Amniotic stem cell (primary cell): ENCODE measurements around the gene ZFYVE1.
"Not testable (repeated sequence)": the region's sequence is repeated elsewhere in the genome, so short reads cannot be mapped to it uniquely, and the experiment has no call there.

ENCODE experiments used
- DNase-seq: peaks from one replicate; lab custom pipeline; 2025; lab: John Stamatoyannopoulos, UW

Gene ZFYVE1

GRCh38 chr14:73026845-73027542 is at the start of gene ZFYVE1:
ZFYVE1 (minus strand) TSS chr14:73027106; CDS start chr14:73024508, 2,598 bp downstream.
- peak; percentile 97 for DNase-seq

- no peak for DNase-seq
Observed at GRCh38 chr14:73069585-73069984, 42.7 kb upstream of the ZFYVE1 start.

- no peak for DNase-seq
Observed at GRCh38 chr14:73058922-73059673, 32.2 kb upstream of the ZFYVE1 start.

DNA sequence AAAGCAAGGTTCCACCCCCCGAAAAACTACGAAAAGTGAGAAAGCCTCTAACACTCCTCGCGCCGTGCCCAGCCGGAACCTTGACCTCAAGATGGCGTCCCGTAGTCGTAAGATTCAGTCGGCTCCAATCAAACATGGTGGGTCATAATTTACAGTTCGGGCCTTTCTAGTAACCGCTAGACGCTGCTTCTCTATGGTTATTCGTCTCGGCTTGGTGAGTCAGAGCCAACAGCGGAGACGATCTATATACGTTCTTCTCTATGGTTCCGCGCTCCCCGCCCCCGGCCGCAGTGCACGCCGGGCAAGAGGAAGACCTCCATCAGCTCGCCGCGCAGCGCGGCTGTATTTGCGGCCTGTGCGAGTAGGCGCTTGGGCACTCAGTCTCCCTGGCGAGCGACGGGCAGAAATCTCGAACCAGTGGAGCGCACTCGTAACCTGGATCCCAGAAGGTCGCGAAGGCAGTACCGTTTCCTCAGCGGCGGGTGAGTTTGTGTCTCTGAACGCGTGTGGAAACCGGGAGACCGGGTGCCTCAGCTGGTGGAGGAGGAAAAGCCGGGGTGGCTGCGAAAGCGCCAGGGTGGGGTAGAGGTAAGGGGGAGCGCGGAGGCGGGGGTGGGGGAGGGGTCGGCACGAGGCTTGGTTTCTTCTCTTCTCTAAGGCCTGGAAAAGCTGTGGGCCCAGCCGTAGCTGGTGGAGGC is 31.5 kb upstream of the ZFYVE1 start, which contains the start of gene RBM25:
TSS of gene RBM25 (plus strand) at position 311 of the 698 bp plus-strand sequence. CDS start 13,108 bp downstream, outside the sequence.
- peak; percentile 98 for DNase-seq

GRCh38 chr14:73057944-73058223 is 31.0 kb upstream of the ZFYVE1 start:
- DNase-seq = no peak

- DNase-seq = no peak
Observed at GRCh38 chr14:73055251-73055650, 28.3 kb upstream of the ZFYVE1 start.

GRCh38 chr14:73049428-73049827 is 22.5 kb upstream of the ZFYVE1 start:
- DNase-seq = no peak

DNA sequence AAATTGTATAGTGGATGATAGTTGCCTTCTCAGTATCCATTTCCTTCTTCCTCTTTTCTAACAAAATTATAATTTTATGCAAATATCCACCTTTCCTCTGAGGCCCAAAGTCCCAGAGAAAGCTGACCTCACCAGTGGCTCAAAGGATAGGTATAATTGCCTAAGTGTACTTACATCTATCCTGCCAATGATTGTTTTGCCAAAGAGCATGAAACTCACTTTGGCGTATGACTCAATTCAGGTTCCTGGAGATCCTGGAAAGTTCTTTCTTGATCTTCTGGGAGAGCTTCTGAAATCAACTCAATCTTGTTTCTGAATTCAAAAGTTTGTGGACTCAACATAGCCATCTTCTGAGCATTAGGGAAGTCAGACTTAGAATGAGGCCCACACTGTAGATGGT is 20.9 kb upstream of the ZFYVE1 start:
- no peak for DNase-seq

DNA sequence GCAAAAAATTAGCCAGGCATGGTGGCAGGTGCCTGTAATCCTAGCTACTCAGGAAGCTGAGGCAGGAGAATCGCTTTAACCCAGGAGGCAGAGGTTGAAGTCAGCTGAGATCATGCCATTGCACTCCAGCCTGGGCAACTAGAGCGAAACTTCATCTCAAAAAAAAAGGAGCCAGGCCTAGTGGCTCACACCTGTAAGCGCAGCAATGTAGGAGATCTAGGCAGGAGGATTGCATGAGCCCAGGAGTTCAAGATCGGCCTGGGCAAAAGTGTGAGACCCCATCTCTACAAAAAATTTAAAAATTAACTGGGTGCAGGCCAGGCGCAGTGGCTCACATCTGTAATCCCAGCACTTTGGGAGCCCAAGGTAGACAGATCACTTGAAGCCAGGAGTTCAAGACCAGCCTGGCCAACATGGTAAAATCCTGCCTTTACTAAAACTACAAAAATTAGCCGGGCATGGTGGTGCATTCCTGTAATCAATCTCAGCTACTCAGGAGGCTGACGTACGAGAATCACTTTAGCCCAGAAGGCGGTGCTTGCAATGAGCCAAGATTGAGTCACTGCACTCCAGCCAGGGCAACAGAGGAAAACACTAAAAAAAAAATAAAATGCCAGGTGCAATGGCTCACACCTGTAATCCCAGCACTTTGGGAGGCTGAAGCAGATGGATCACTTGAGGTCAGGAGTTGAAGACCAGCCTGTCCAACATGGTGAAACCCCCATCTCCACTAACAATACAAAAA is 10.0 kb upstream of the ZFYVE1 start:
- DNase-seq = not testable (repeated sequence)

DNA sequence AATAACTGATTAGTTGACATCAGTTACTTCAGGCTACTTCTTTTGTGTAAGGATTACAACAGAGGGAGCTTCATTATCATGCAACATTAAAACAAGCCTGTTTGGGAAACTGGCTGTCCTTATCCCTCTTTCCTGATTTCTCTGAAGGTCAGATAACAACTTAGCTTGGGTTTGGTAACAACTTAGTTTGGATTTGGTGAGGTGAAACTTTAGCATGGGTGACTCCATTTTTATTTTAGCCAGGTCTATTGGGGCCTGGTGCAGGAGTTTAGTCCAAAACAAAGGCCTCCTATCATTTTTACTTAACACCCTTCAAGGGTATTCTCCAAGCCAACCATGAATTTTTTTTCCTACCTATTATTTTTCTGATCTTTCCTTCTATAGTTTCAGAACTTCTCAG is 1.1 kb upstream of the ZFYVE1 start:
- no peak for DNase-seq

DNA sequence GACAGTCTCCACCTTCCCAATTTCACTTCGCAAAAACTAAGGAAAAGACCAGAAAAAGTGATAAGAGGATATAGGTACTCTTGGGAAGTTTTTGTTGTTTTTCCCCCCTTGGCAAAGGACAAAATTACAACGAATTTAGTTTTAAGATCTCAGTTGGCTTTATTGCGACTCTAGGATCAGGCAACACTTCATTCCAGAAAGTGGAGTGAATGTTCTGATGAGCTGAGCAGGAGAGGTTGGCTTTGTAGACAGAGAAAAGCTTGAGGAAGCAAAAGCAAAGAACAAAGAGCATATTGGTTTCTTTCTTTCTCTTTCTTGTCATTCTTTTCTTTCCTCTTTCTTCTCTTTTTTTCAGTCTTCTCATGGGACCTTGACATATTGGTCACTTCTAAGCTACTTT is 640 bp upstream of the ZFYVE1 start:
- DNase-seq = no peak

GRCh38 chr14:73026243-73026844 is 562 bp downstream of the ZFYVE1 start:
- DNase-seq = no peak

GRCh38 chr14:73025544-73025943 is 1.4 kb downstream of the ZFYVE1 start:
- DNase-seq = peak; percentile 2

DNA sequence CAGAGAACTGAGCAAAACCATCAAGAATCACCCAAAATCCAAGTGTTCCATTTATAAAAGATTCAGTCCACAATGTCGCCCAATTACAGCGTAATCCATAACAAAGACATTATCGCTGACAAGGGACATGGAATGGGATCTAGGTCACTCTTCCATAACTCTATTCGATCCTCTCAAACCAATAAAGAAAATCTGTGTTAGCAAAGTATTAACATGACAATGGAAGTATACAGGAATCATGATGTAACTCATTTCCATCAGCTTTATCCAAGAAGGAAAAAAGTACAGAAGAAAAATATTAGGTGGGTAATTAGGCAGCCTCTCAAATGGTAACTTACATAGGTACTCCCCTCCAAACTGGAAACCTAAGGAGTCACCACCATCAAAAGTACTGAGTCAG is 4.9 kb downstream of the ZFYVE1 start:
- no peak for DNase-seq

- not testable (repeated sequence) for DNase-seq
Observed at GRCh38 chr14:73016011-73016410, 10.9 kb downstream of the ZFYVE1 start.

DNA sequence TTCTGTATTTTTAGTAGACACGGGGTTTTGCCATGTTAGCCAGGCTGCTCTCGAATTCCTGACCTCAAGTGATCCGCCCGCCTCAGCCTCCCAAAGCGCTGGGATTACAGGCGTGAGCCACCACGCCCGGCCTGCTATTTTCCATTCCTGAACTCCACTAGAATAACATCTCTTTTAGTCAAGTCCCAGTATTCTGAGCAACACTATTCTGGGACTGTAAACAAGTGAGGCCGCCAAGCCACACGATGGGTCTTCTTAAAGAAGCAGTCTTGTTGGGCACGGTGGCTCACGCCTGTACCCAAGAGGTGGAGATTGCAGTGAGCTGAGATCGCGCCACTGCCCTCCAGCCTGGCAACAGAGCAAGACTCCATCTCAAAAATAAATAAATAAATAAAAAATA is 11.4 kb downstream of the ZFYVE1 start:
- not testable (repeated sequence) for DNase-seq

DNA sequence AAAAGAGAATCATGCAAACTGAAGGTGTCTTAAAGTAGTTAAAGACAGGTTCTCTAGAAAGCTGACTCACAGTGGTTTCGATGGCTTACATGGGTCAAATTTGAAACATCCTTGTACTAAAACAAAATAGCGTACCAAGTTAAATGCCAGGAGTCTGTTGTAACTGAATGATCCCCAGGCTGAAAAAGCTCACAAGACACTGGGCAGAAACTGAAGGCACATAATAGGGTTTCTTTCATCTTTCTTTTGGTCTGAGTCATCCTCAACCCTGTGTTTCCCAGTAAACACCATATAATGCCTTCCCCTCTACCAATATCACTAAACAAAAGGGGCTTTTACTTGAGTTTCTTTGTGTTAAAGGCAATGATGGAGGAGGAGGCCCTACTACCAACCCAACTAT is 12.8 kb downstream of the ZFYVE1 start:
- DNase-seq = peak; percentile 45

DNA sequence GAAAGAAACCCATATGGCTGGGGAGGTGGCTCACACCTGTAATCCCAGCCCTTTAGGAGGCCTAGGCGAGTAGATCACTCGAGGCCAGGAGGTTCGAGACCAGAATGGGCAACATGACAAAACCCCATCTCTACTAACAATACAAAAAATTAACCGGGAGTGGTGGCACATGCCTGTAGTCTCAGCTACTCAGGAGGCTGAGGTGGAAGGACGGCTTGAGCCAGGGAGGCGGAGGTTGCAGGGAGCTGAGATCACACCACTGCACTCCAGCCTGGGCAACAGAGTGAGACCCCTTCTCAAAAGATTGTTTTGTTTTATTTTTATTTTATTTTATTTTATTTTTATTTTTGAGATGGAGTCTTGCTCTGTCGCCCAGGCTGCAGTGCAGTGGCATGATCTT is 15.7 kb downstream of the ZFYVE1 start:
- not testable (repeated sequence) for DNase-seq

GRCh38 chr14:73008501-73008900 is 18.4 kb downstream of the ZFYVE1 start:
- DNase-seq = peak; percentile 52

DNA sequence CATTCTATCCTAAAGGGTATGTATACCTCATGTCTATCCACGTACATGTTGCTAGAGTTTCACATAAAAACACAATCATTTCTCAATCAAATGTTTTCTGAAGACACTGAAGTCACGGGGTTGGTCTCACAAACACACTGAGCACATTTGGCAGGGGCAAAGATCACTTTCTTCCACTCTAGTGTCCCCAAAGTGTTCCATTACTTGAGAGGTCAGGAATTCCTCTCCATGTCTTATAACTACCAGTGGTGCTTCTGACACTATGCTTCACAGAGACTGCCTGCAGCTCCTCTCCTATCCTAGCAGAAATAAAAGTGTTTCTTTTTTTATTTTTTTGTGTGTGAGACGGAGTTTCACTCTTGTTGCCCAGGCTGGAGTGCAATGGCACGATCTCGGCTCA is 19.1 kb downstream of the ZFYVE1 start:
- DNase-seq = no peak

DNA sequence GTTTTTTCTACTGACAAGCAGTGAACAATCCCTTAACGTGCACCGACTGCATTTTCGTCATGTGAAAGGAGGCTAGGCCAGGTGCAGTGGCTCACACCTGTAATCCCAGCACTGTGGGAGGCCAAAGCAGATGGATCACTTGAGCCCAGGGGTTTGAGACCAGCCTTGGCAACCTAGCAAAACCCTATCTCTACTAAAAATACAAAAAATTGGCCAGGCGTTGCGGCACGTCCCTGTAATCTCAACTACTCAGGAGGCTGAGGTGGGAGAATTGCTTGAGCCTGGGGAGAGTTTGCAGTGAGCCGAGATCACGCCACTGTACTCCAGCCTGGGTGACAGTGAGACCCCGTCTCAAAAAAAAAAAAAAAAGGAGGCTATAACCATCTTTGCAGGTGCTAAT is 22.3 kb downstream of the ZFYVE1 start:
- DNase-seq = not testable (repeated sequence)

DNA sequence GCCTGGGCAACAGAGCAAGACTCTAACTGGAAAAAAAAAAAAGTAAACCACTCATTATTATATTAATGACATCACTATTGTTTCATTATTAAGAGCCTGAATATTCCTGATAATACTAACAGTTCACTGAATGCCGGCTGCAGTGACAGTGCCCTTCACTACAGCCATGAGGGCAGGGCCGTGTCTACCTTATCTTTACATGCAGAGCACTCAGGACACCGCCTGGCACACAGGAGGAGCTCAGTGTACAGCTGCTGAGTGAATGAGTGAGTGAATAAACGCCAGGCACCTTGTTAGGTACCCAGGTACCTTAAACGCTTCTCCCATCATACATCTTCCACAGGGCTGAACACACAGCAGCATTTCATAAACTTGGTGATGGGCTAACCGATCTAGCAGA is 23.2 kb downstream of the ZFYVE1 start:
- no peak for DNase-seq
